PC-3 (cell line): ENCODE results near the gene MXD3. TPM values are rescaled to one million over a fixed set of nuclear protein-coding genes. Genes with fewer than 3 reads are reported as not detected.
"Not testable (repeated sequence)": the region's sequence is repeated elsewhere in the genome, so short reads cannot be mapped to it uniquely, and the experiment has no call there.

ENCODE experiments used
- ATAC-seq: fragments of 200-7000 bp; cut with Tn5 transposase; 2 replicates; pipeline ENCODE4 v1.9.1; 2020; ENCODE audit warnings: mild to moderate bottlenecking, moderate library complexity
- Bru-seq: library from RNA; stranded (reverse); fragments of 400-500 nt; gene quantifications from one replicate; lab custom pipeline; 2021; lab: Mats Ljungman, UMichigan
- BruChase-seq, 2 experiments: library from RNA; stranded (reverse); fragments of 400-500 nt; gene quantifications; one replicate each; lab custom pipeline; 2021; lab: Mats Ljungman, UMichigan
- BruUV-seq: library from RNA; stranded (reverse); fragments of 400-500 nt; replicated peaks from 2 replicates; lab custom pipeline; 2021; lab: Mats Ljungman, UMichigan
- CTCF ChIA-PET: fragments of 300-600 bp; sonication (Branson Sonifier 250); formaldehyde crosslinking; loops from one replicate; lab custom pipeline; 2022; ENCODE audit warnings: antibody characterized with exemption; lab: Charles Lee
- POLR2A ChIA-PET: fragments of 300-600 bp; sonication (Branson Sonifier 250); formaldehyde crosslinking; loops from one replicate; lab custom pipeline; 2022; ENCODE audit warnings: antibody characterized with exemption; ENCODE audit not compliant: unreplicated experiment; lab: Charles Lee
- DNase-seq: peaks from one replicate; pipeline ENCODE4 v3.0.0-alpha.2; 2015
- H2AFZ ChIP-seq: fragments of 300-600 bp; sonication (generic); 2 replicates; pipeline ENCODE4 v1.6.0; 2016; ENCODE audit warnings: antibody characterized with exemption, low read length
- H3F3A ChIP-seq: fragments of 300-600 bp; sonication (generic); one replicate; pipeline ENCODE4 v1.6.0; 2017; ENCODE audit warnings: antibody characterized with exemption, low read length, control low read depth, mild to moderate bottlenecking; ENCODE audit not compliant: unreplicated experiment
- H3K27ac ChIP-seq: fragments of 300-600 bp; sonication (generic); 2 replicates; pipeline ENCODE4 v1.5.1; 2016; ENCODE audit warnings: mild to moderate bottlenecking, low read length
- H3K27me3 ChIP-seq: fragments of 300-600 bp; sonication (generic); 2 replicates; pipeline ENCODE4 v1.6.1; 2016; ENCODE audit warnings: low read length, mixed read lengths
- H3K36me3 ChIP-seq: fragments of 300-600 bp; sonication (generic); 2 replicates; pipeline ENCODE4 v1.6.1; 2016; ENCODE audit warnings: low read depth, mixed run types, low read length, mixed read lengths
- H3K4me1 ChIP-seq: fragments of 300-600 bp; sonication (generic); 2 replicates; pipeline ENCODE4 v1.5.1; 2016; ENCODE audit warnings: low read length; ENCODE audit not compliant: insufficient read depth
- H3K4me2 ChIP-seq: fragments of 300-600 bp; sonication (generic); 2 replicates; pipeline ENCODE4 v1.6.0; 2016; ENCODE audit warnings: low read length
- H3K4me3 ChIP-seq: fragments of 300-600 bp; sonication (generic); 2 replicates; pipeline ENCODE4 v1.5.1; 2016; ENCODE audit warnings: mild to moderate bottlenecking, low read length, mixed read lengths
- H3K79me2 ChIP-seq: fragments of 300-600 bp; sonication (generic); 2 replicates; pipeline ENCODE4 v1.6.1; 2017; ENCODE audit warnings: low read length, mixed read lengths
- H3K9ac ChIP-seq: fragments of 300-600 bp; sonication (generic); 2 replicates; pipeline ENCODE4 v1.6.0; 2016; ENCODE audit warnings: mild to moderate bottlenecking, low read length
- H3K9me2 ChIP-seq: fragments of 300-600 bp; sonication (generic); replicated peaks from 2 replicates; pipeline ENCODE4 v1.6.1; 2016; ENCODE audit warnings: mixed run types, low read length, mixed read lengths
- H3K9me3 ChIP-seq: fragments of 300-600 bp; sonication (generic); 2 replicates; pipeline ENCODE4 v1.6.1; 2016; ENCODE audit warnings: low read length, mixed read lengths
- H4K20me1 ChIP-seq: fragments of 300-600 bp; sonication (generic); 2 replicates; pipeline ENCODE4 v1.6.1; 2016; ENCODE audit warnings: low read length, mixed read lengths
- EZH2 ChIP-seq: fragments of 300-600 bp; sonication (generic); IDR thresholded peaks from one replicate; pipeline ENCODE4 v1.6.1; 2017; ENCODE audit warnings: antibody characterized with exemption, mild to moderate bottlenecking, low read length; ENCODE audit not compliant: unreplicated experiment
- EZH2phosphoT487 ChIP-seq: fragments of 300-600 bp; sonication (generic); IDR thresholded peaks from 2 replicates; pipeline ENCODE4 v1.6.1; 2018; ENCODE audit warnings: mild to moderate bottlenecking, antibody characterized with exemption, low read length, borderline replicate concordance
- intact Hi-C: fragments of 100-400 bp; cut with micrococcal nuclease; formaldehyde crosslinking; loops from 2 replicates; pipeline ENCODE4 v1.9.0; 2023
- long read RNA-seq: library from polyadenylated mRNA; unstranded; transcript quantifications from one replicate; pipeline ENCODE4 v2.0.0, GENCODE V29; 2021; ENCODE audit not compliant: unreplicated experiment
- total RNA-seq: library from RNA; depleted of rRNA; stranded (reverse); fragments of >200 nt; gene quantifications from 2 replicates; pipeline ENCODE4 v1.2.3, GENCODE V29; 2014; rRNA removed
- TF ChIP-seq, protein P1 (sequence below): fragments of 300-600 bp; sonication (generic); conservative IDR thresholded peaks from 2 replicates; pipeline ENCODE4 v1.5.1; 2017; ENCODE audit warnings: antibody characterized with exemption, low read depth, mild to moderate bottlenecking, low read length

The MXD3 gene, protein sequence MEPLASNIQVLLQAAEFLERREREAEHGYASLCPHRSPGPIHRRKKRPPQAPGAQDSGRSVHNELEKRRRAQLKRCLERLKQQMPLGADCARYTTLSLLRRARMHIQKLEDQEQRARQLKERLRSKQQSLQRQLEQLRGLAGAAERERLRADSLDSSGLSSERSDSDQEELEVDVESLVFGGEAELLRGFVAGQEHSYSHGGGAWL
- total RNA-seq, result 45.7 and 55.1 TPM in 2 replicates
- percentile 61 among the genes with signal in this experiment for Bru-seq, nascent RNA
- percentile 67 among the genes with signal in this experiment for BruChase-seq, experiment 1, labeled RNA remaining after a 6-hour chase
- percentile 67 among the genes with signal in this experiment for BruChase-seq, experiment 2, labeled RNA remaining after a 2-hour chase
- long read RNA-seq, transcript MXD3-203 (6 exons, 1,483 nt), result major isoform, 12 of 18 reads
- long read RNA-seq, partial matches to known transcripts, result 4 of 18 reads
- long read RNA-seq, other reads (novel, unspliced or antisense), result 2 of 18 reads

DNA sequence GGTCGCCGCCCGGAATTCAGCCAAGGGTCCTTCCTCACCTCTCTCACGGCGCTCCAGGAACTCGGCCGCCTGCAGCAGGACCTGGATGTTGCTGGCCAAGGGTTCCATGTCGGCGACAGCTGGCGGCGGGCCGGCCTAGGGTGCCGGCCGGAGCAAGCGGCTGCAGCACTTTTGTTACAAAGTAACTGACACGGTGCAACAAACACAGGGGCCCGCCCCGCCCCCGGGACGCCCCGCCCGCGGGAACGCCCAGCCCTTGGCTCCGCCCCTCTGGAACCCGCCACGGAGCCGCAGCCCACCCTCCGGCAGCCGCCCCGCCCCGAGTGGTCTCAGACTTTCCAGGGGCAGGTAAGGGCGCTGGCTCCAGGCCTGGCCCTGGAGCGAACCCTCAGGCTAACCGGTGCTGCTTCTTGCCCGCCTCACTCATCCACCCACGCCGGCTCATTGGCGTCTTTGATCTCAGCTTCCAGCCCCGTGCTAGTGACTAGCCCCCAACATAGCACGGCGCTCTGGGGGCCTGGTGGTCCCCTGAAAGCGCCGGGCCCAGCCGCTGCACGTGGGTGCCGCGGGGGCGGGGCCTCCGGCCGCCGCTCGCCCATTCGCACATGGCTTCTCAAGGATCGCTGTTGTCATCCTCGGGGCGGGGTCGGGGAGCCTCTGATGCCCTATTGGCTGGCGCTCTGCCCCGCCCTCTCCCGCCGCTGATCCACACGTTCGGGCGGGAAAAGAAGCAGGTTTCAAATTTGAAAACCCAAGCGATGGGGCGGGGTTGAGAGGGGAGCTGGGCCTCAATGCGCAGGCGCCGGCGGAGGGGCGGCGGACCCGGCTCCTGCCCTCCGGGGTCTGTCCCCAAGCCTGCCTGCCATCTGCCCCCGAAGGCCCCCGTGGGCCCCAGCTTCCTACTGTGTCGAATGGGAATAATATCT, at the start of gene MXD3:
MXD3 (minus strand) TSS at position 176 of the 926 bp plus-strand sequence; CDS start at position 108, 68 bp downstream.
- H2AFZ ChIP-seq, result peak within 1 kb of the TSS; percentile 96
- BruUV-seq, result no TSS peak
- DNase-seq, result peak; percentile 99

DNA sequence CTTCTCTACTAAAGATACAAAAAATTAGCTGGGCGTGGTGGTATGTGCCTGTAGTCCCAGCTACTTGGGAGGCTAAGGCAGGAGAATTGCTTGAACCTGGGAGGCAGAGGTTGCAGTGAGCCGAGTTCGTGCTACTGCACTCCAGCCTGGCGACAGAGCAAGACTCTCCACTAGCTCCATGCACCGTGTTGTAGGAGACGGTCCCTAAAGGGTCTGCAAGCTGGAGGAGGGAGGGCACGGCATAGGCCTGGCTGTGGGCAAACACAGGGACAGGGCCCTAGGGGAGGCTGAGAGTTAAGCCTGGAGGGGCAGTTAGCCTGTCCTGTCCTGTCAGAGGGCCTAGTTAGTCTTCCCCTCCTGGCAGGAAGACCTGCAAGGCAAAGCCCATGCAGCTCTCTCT, 49.0 kb upstream of the MXD3 start:
- H3K4me2 ChIP-seq, H3K79me2 ChIP-seq, ATAC-seq, H3K36me3 ChIP-seq, H3K9me2 ChIP-seq, H3K9me3 ChIP-seq, BruUV-seq, H3F3A ChIP-seq, H3K4me3 ChIP-seq, H4K20me1 ChIP-seq, intact Hi-C loops, H3K9ac ChIP-seq, DNase-seq, POLR2A ChIA-PET, H3K27ac ChIP-seq, H3K27me3 ChIP-seq, H2AFZ ChIP-seq: not testable (repeated sequence)
- peaks cover 27% of the 10 kb centered on the region for H3K4me1 ChIP-seq
- CTCF ChIA-PET, result interaction anchor here (0.8 kb wide), 1 partner anchor 10 kb away, joined by 4 read pairs; no protein-coding TSS in a partner anchor

More for the DNA sequence above, at the start of gene MXD3:
- ChIA-PET CTCF (interaction anchor here (0.6 kb wide), 3 partner anchors 10 to 193 kb away, joined by 3 read pairs; partner anchors contain the start of gene PDLIM7), POLR2A (interaction anchor here (0.6 kb wide), 1 partner anchor 136 kb away, joined by 4 read pairs; no protein-coding TSS in a partner anchor)
- peak within 1 kb of the TSS; percentile 97 for H3K9ac ChIP-seq
- H3F3A ChIP-seq, result no peaks in the 10 kb centered on the region
- H4K20me1 ChIP-seq, result no peaks in the 10 kb centered on the region; the same call in 1 of the 2 replicates
- intact Hi-C loops, result no loop called here
- peak within 1 kb of the TSS; percentile 78 for H3K4me2 ChIP-seq
- H3K27me3 ChIP-seq, result no peaks in the 10 kb centered on the region
- H3K9me3 ChIP-seq, result no peaks in the 10 kb centered on the region
- peak within 1 kb of the TSS; percentile 95 for H3K27ac ChIP-seq
- H3K9me2 ChIP-seq, result no peaks in the 10 kb centered on the region
- peaks cover 28% of the 10 kb centered on the region for H3K79me2 ChIP-seq
- peaks cover 4% of the 10 kb centered on the region; the same call in 1 of the 2 replicates for H3K36me3 ChIP-seq
- peaks cover 22% of the 10 kb centered on the region for H3K4me1 ChIP-seq
- peak; percentile 72 for ATAC-seq
- TF ChIP-seq, protein P1, sequence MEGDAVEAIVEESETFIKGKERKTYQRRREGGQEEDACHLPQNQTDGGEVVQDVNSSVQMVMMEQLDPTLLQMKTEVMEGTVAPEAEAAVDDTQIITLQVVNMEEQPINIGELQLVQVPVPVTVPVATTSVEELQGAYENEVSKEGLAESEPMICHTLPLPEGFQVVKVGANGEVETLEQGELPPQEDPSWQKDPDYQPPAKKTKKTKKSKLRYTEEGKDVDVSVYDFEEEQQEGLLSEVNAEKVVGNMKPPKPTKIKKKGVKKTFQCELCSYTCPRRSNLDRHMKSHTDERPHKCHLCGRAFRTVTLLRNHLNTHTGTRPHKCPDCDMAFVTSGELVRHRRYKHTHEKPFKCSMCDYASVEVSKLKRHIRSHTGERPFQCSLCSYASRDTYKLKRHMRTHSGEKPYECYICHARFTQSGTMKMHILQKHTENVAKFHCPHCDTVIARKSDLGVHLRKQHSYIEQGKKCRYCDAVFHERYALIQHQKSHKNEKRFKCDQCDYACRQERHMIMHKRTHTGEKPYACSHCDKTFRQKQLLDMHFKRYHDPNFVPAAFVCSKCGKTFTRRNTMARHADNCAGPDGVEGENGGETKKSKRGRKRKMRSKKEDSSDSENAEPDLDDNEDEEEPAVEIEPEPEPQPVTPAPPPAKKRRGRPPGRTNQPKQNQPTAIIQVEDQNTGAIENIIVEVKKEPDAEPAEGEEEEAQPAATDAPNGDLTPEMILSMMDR, result no peak
- TF ChIP-seq EZH2phosphoT487, result no peak
- TF ChIP-seq EZH2, result no peak
- peak within 1 kb of the TSS; percentile 76 for H3K4me3 ChIP-seq

DNA sequence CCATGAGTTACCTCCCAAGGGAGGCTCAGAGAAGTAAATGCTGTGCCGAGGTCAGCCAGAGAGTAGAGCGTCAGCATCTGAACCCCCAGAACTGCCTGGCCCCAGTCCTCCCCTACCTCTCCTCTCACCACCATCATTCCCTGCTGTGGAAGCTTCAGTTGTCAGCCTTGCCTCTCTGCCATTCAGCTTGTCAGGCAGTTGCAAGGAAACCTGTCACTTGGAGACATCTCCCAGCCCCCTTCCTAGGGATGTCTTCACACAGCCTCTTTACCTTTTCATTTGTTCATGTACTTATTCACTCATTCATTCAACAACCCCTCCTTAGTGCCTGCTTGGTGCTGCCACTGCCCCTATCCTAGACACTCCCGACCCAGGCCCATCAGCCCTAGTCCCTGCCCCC, 48.2 kb upstream of the MXD3 start:
- DNase-seq, result no peak
- no peak overlapping the region for H2AFZ ChIP-seq
- no peaks in the 10 kb centered on the region for H3K36me3 ChIP-seq
- ATAC-seq, result no peak
- no peaks in the 10 kb centered on the region for H3K79me2 ChIP-seq
- TF ChIP-seq EZH2phosphoT487, result no peak
- TF ChIP-seq EZH2, result no peak
- TF ChIP-seq, protein P1, result no peak
- ChIA-PET POLR2A (no interaction called here), CTCF (no interaction called here)
- H3K9me3 ChIP-seq, result no peaks in the 10 kb centered on the region
- H4K20me1 ChIP-seq, result no peaks in the 10 kb centered on the region
- H3K4me1 ChIP-seq, result peaks cover 27% of the 10 kb centered on the region
- no peak overlapping the region for H3K27ac ChIP-seq
- H3K9ac ChIP-seq, result no peak overlapping the region
- no peak overlapping the region for H3K4me3 ChIP-seq
- no peaks in the 10 kb centered on the region for H3K27me3 ChIP-seq
- intact Hi-C loops, result no loop called here
- H3K9me2 ChIP-seq, result no peaks in the 10 kb centered on the region
- H3K4me2 ChIP-seq, result no peak overlapping the region
- H3F3A ChIP-seq, result no peaks in the 10 kb centered on the region
- BruUV-seq, result no TSS peak
